MCF 10A (cell line): ENCODE results near the gene DDX28. TPM values are rescaled to one million over a fixed set of nuclear protein-coding genes. Genes with fewer than 3 reads are reported as not detected.

Source experiments
- BruUV-seq: library from RNA; stranded (reverse); fragments of 400-500 nt; replicated peaks from 2 replicates; lab custom pipeline; 2021; lab: Mats Ljungman, UMichigan
- CTCF ChIA-PET: fragments of 300-600 bp; sonication (Branson Sonifier 250); formaldehyde crosslinking; extraction: SDS; loops from one replicate; lab custom pipeline; 2021; ENCODE audit warnings: antibody characterized with exemption, inconsistent platforms; lab: Yijun Ruan, JAX
- POLR2A ChIA-PET: fragments of 300-600, 350-650 bp; sonication (Branson Sonifier 250); formaldehyde crosslinking; extraction: SDS; loops from one replicate; lab custom pipeline; 2020; ENCODE audit warnings: antibody characterized with exemption, inconsistent platforms; lab: Yijun Ruan, JAX
- DNase-seq: peaks from one replicate; pipeline ENCODE4 v3.0.0-alpha.2; 2018; ENCODE audit not compliant: unreplicated experiment
- H3K27ac Mint-ChIP-seq: one replicate; pipeline ENCODE4 v1.8.0; 2022; ENCODE audit warnings: mild to moderate bottlenecking, low read depth, mixed read lengths; ENCODE audit not compliant: unreplicated experiment
- H3K27me3 Mint-ChIP-seq: one replicate; pipeline ENCODE4 v1.8.0; 2022; ENCODE audit warnings: mixed read lengths; ENCODE audit not compliant: insufficient read depth, unreplicated experiment
- H3K36me3 Mint-ChIP-seq: one replicate; pipeline ENCODE4 v1.8.0; 2022; ENCODE audit warnings: mild to moderate bottlenecking, moderate library complexity, mixed read lengths; ENCODE audit not compliant: insufficient read depth, unreplicated experiment
- H3K4me1 Mint-ChIP-seq: one replicate; pipeline ENCODE4 v1.8.0; 2022; ENCODE audit warnings: mixed read lengths; ENCODE audit not compliant: insufficient read depth, unreplicated experiment
- H3K4me3 Mint-ChIP-seq: one replicate; pipeline ENCODE4 v1.8.0; 2022; ENCODE audit warnings: mild to moderate bottlenecking, moderate library complexity, mixed read lengths; ENCODE audit not compliant: unreplicated experiment
- H3K9me3 Mint-ChIP-seq: one replicate; pipeline ENCODE4 v1.8.0; 2022; ENCODE audit warnings: mixed read lengths; ENCODE audit not compliant: unreplicated experiment
- intact Hi-C: fragments of 100-400 bp; cut with micrococcal nuclease; formaldehyde crosslinking; loops from 2 replicates; pipeline ENCODE4 v1.14.1; 2022
- total RNA-seq: library from RNA; stranded (reverse); gene quantifications from 2 replicates; pipeline ENCODE4 v1.2.3, GENCODE V29; 2022
- TF ChIP-seq, protein P1 (sequence below): fragments of 200-600 bp; IDR thresholded peaks from one replicate; pipeline ENCODE4 v1.8.0; 2022; ENCODE audit warnings: antibody characterized with exemption, mild to moderate bottlenecking; ENCODE audit not compliant: unreplicated experiment

DDX28 gene
- total RNA-seq, 1 experiment from 2014 or later: 11.7 TPM

DNA sequence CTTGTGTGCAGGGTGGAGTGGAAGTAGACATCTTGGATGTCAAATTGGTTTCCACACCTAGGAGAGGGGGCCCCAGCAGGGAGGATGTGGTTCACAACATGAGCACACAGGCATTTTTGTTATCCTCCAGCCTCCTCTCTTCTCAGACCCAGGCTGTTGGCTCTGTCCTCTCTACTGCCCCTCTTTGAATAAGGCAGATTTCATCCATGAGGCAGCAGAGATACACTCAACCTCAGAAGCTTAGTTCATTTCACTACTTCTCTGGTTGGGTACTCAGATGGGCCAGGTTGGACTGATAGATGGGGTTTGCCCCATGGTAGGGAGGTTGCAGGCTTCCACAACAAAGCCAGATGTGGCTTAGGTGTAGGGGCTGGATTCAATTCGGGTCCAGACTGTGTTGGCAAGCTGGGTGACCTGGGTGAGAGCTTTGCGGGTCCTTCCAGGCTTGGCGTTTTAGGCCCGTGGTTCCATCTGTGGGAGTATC is 39.9 kb upstream of the DDX28 start:
- TF ChIP-seq, protein P1, sequence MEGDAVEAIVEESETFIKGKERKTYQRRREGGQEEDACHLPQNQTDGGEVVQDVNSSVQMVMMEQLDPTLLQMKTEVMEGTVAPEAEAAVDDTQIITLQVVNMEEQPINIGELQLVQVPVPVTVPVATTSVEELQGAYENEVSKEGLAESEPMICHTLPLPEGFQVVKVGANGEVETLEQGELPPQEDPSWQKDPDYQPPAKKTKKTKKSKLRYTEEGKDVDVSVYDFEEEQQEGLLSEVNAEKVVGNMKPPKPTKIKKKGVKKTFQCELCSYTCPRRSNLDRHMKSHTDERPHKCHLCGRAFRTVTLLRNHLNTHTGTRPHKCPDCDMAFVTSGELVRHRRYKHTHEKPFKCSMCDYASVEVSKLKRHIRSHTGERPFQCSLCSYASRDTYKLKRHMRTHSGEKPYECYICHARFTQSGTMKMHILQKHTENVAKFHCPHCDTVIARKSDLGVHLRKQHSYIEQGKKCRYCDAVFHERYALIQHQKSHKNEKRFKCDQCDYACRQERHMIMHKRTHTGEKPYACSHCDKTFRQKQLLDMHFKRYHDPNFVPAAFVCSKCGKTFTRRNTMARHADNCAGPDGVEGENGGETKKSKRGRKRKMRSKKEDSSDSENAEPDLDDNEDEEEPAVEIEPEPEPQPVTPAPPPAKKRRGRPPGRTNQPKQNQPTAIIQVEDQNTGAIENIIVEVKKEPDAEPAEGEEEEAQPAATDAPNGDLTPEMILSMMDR: no peak
- Mint-ChIP-seq H3K27me3 (no peaks in the 10 kb centered on the region), H3K4me1 (peaks cover 11% of the 10 kb centered on the region), H3K36me3 (peaks cover 24% of the 10 kb centered on the region), H3K4me3 (no peak overlapping the region), H3K27ac (no peak overlapping the region), H3K9me3 (no peaks in the 10 kb centered on the region)
- intact Hi-C loops: no loop called here
- DNase-seq: no peak
- ChIA-PET POLR2A (interaction anchor here (0.9 to 1.1 kb wide), 2 partner anchors 24 to 28 kb away, joined by 4 read pairs; no protein-coding TSS in a partner anchor), CTCF (interaction anchor here (0.8 to 1.4 kb wide), 4 partner anchors 11 to 74 kb away, joined by 3 to 8 read pairs (median 4); partner anchors contain the start of gene NFATC3)
- BruUV-seq: no TSS peak

DNA sequence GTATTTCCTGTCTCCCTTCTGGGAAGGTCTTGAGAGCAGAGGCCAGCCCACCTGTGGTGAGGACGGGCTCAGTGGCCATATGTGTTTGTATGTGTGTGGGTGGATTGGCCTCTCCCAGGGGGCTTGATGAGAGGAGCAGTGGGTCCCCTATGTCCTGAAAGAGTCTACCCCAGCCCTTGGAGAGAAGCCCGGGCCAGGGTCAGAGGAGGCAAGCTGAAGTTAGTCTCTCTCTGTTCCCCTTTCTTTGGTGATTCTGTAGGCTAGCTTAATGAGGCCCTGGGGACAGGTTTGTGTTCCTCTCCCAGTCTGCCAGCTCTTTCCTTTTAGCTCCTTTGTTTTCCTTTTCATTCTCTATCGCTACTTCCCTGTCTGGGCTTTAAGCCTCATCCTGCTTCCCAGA is 38.4 kb upstream of the DDX28 start:
- no peak overlapping the region for H3K4me3 Mint-ChIP-seq
- peaks cover 36% of the 10 kb centered on the region for H3K36me3 Mint-ChIP-seq
- POLR2A ChIA-PET: interaction anchor here (0.7 kb wide), 1 partner anchor 461 kb away, joined by 3 read pairs; no protein-coding TSS in a partner anchor

DNA sequence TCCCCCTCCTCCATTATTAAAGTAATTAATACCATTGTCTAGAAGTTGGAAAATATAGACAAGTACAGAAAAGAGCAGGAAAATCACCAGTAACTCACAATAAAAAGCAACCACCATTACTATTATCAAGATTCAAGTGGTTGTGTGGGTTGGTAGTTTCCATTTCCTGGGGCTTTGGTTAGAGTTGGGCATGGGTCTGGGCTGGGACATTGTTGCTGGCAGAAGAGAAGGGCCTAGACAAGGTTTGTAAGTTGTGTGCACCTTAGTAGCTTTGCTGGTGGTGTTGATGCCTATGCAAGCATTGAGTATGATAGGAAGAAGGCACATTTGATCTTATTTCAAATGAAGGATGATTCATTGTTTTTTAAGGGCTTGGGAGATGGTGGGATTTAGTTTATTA is 36.8 kb upstream of the DDX28 start:
- ChIA-PET CTCF (no interaction called here), POLR2A (interaction anchor here (0.7 kb wide), 1 partner anchor 26 kb away, joined by 3 read pairs; no protein-coding TSS in a partner anchor)
- no TSS peak for BruUV-seq
- Mint-ChIP-seq H3K4me3 (no peak overlapping the region), H3K9me3 (no peaks in the 10 kb centered on the region), H3K36me3 (peaks cover 46% of the 10 kb centered on the region), H3K27ac (no peak overlapping the region), H3K27me3 (no peaks in the 10 kb centered on the region), H3K4me1 (peaks cover 7% of the 10 kb centered on the region)
- intact Hi-C loops: no loop called here
- TF ChIP-seq, protein P1: no peak
- DNase-seq: no peak

More for the DNA sequence above, 38.4 kb upstream of the DDX28 start:
- CTCF ChIA-PET: interaction anchor here (0.8 to 1.3 kb wide), 5 partner anchors 10 to 174 kb away, joined by 3 to 7 read pairs (median 3); no protein-coding TSS in a partner anchor
- Mint-ChIP-seq H3K27me3 (no peaks in the 10 kb centered on the region), H3K27ac (no peak overlapping the region), H3K4me1 (peaks cover 11% of the 10 kb centered on the region), H3K9me3 (no peaks in the 10 kb centered on the region)
- no peak for DNase-seq
- TF ChIP-seq, protein P1: no peak
- BruUV-seq: no TSS peak
- intact Hi-C loops: no loop called here

DNA sequence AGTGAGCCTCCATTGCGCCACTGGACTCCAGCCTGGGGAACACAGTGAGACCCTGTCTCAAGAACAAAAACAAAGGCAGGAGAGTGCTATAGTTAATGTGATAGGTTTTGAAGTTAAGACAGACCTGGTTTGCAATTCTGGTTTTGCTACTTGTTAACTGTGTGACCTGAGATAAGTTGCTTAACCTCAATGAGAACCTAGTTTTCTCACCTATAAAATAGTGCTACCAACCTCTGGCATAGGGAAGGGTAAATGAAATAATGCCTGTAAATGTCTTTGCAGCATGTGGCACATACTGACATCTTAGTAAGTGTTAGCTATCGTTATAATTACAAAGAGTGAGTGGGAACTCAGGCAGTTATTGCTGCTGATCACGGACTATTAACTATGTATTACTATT is 32.4 kb upstream of the DDX28 start:
- intact Hi-C loops: no loop called here
- no TSS peak for BruUV-seq
- H3K36me3 Mint-ChIP-seq: peaks cover 71% of the 10 kb centered on the region
- no peak for DNase-seq
- no peak overlapping the region for H3K4me3 Mint-ChIP-seq
- ChIA-PET POLR2A (interaction anchor here (0.7 kb wide), 1 partner anchor 135 kb away, joined by 3 read pairs; no protein-coding TSS in a partner anchor), CTCF (interaction anchor here (0.6 to 1.5 kb wide), 3 partner anchors 63 to 144 kb away, joined by 3 read pairs; no protein-coding TSS in a partner anchor)
- no peaks in the 10 kb centered on the region for H3K4me1 Mint-ChIP-seq
- no peaks in the 10 kb centered on the region for H3K9me3 Mint-ChIP-seq
- TF ChIP-seq, protein P1: no peak
- no peak overlapping the region for H3K27ac Mint-ChIP-seq
- H3K27me3 Mint-ChIP-seq: no peaks in the 10 kb centered on the region
